Stimulated activated CD8-positive, alpha-beta memory T cell treated with anti-CD3 and anti-CD28 coated beads, Interleukin-15, amount 100 ng/mL, for 1 hour (primary cell): ENCODE results near the gene LTA.
"Not testable (repeated sequence)": the region's sequence is repeated elsewhere in the genome, so short reads cannot be mapped to it uniquely, and the experiment has no call there.

ENCODE experiments used
- DNase-seq: peaks from one replicate; pipeline ENCODE4 v3.0.0-alpha.2; 2020; ENCODE audit warnings: low read depth

The LTA gene

GRCh38 chr6:31586599-31587281 is 14.7 kb downstream of the LTA start:
- no peak for DNase-seq

GRCh38 chr6:31587791-31588777 is 16.0 kb downstream of the LTA start:
- no peak for DNase-seq

- DNase-seq, result no peak
Observed at GRCh38 chr6:31588871-31589650, 17.0 kb downstream of the LTA start.

GRCh38 chr6:31590691-31591090 is 18.6 kb downstream of the LTA start:
- not testable (repeated sequence) for DNase-seq

GRCh38 chr6:31592396-31592771 is 20.3 kb downstream of the LTA start:
- DNase-seq, result no peak

- DNase-seq, result no peak
Observed at GRCh38 chr6:31597006-31597405, 24.9 kb downstream of the LTA start.

GRCh38 chr6:31607317-31607716 is 35.2 kb downstream of the LTA start:
- DNase-seq, result no peak

GRCh38 chr6:31609519-31610406 is 37.7 kb downstream of the LTA start:
- DNase-seq, result no peak

- DNase-seq, result no peak
Observed at GRCh38 chr6:31610968-31611367, 38.9 kb downstream of the LTA start.

GRCh38 chr6:31614075-31614619 is 42.1 kb downstream of the LTA start:
- DNase-seq, result no peak

GRCh38 chr6:31614684-31615578 is 42.8 kb downstream of the LTA start, which contains the start of gene AIF1:
TSS of gene AIF1 (plus strand) at chr6:31615234. CDS start at chr6:31615330, 96 bp downstream.
- no peak for DNase-seq

- DNase-seq, result no peak
Observed at GRCh38 chr6:31615748-31616147, 43.7 kb downstream of the LTA start.

GRCh38 chr6:31617010-31617409 is 44.9 kb downstream of the LTA start:
- no peak for DNase-seq

- DNase-seq, result peak; percentile 90
Observed at GRCh38 chr6:31619805-31620585, 47.9 kb downstream of the LTA start.

- DNase-seq, result peak; percentile 51
Observed at GRCh38 chr6:31620586-31621319, 48.7 kb downstream of the LTA start, which contains the start of gene PRRC2A. TSS of gene PRRC2A (plus strand) at chr6:31620715. CDS start at chr6:31622790, 2,075 bp downstream.

- DNase-seq, result no peak
Observed at GRCh38 chr6:31621320-31621939, 49.3 kb downstream of the LTA start.

GRCh38 chr6:31621991-31622390 is 49.9 kb downstream of the LTA start:
- no peak for DNase-seq

GRCh38 chr6:31622684-31623091 is 50.6 kb downstream of the LTA start:
- DNase-seq, result no peak
